A673 (cell line): ENCODE measurements around the gene ARHGAP15. TPM values are rescaled to one million over a fixed set of nuclear protein-coding genes. Genes with fewer than 3 reads are reported as not detected.

Source experiments
- BruUV-seq: library from RNA; stranded (reverse); fragments of 400-500 nt; replicated peaks from 2 replicates; lab custom pipeline; 2021; lab: Mats Ljungman, UMichigan
- CTCF ChIA-PET: fragments of 300-600 bp; sonication (Branson Sonifier 250); formaldehyde crosslinking; loops from one replicate; lab custom pipeline; 2022; ENCODE audit warnings: antibody characterized with exemption; lab: Charles Lee
- POLR2A ChIA-PET: fragments of 300-600 bp; sonication (Branson Sonifier 250); formaldehyde crosslinking; loops from one replicate; lab custom pipeline; 2022; ENCODE audit warnings: antibody characterized with exemption; ENCODE audit not compliant: low non-redundant PET; lab: Charles Lee
- DNase-seq: peaks from one replicate; pipeline ENCODE4 v3.0.0-alpha.2; 2015; ENCODE audit warnings: low spot score
- H3K27ac ChIP-seq: fragments of 200-600 bp; sonication (generic); 2 replicates; pipeline ENCODE4 v1.5.1; 2016; ENCODE audit warnings: mixed run types, low read depth, mild to moderate bottlenecking, mixed read lengths, antibody characterized with exemption, low read length; ENCODE audit not compliant: poor library complexity, severe bottlenecking
- H3K27me3 ChIP-seq: fragments of 200-600 bp; sonication (generic); replicated peaks from 2 replicates; pipeline ENCODE4 v1.6.1; 2017; ENCODE audit warnings: mixed run types, low read depth, mild to moderate bottlenecking, mixed read lengths, antibody characterized with exemption, low read length; ENCODE audit not compliant: insufficient read depth, poor library complexity
- H3K36me3 ChIP-seq: fragments of 200-600 bp; sonication (generic); 2 replicates; pipeline ENCODE4 v1.6.1; 2016; ENCODE audit warnings: mixed run types, mild to moderate bottlenecking, mixed read lengths, antibody characterized with exemption, low read length; ENCODE audit not compliant: insufficient read depth, poor library complexity, severe bottlenecking
- H3K4me1 ChIP-seq: fragments of 200-600 bp; sonication (generic); 2 replicates; pipeline ENCODE4 v1.6.1; 2017; ENCODE audit warnings: mixed run types, mild to moderate bottlenecking, mixed read lengths, antibody characterized with exemption, low read length; ENCODE audit not compliant: insufficient read depth, poor library complexity, severe bottlenecking
- H3K4me3 ChIP-seq: fragments of 200-600 bp; sonication (generic); 2 replicates; pipeline ENCODE4 v1.5.1; 2016; ENCODE audit warnings: low read depth, mixed run types, mild to moderate bottlenecking, mixed read lengths, low read length; ENCODE audit not compliant: poor library complexity, severe bottlenecking
- H3K9me3 ChIP-seq: fragments of 200-600 bp; sonication (generic); 2 replicates; pipeline ENCODE4 v1.6.1; 2016; ENCODE audit warnings: mixed run types, low read depth, mild to moderate bottlenecking, mixed read lengths, antibody characterized with exemption, low read length; ENCODE audit not compliant: poor library complexity, severe bottlenecking
- CTCF ChIP-seq: fragments of 300-800, 200-600 bp; sonication (generic); conservative IDR thresholded peaks from 2 replicates; pipeline ENCODE4 v1.5.1; 2017; ENCODE audit warnings: low read depth, mild to moderate bottlenecking, antibody characterized with exemption, low read length, moderate library complexity, mixed read lengths
- EZH2 ChIP-seq: fragments of 200-600 bp; sonication (generic); IDR thresholded peaks from 2 replicates; pipeline ENCODE4 v1.6.1; 2017; ENCODE audit warnings: borderline replicate concordance, low read depth, mild to moderate bottlenecking, mixed read lengths, antibody characterized with exemption, low read length; ENCODE audit not compliant: poor library complexity, severe bottlenecking
- intact Hi-C: fragments of 100-400 bp; cut with micrococcal nuclease; formaldehyde crosslinking; loops from one replicate; pipeline ENCODE4 v1.10.0; 2022; ENCODE audit not compliant: unreplicated experiment
- total RNA-seq: library from RNA; stranded (reverse); gene quantifications from 2 replicates; pipeline ENCODE4 v1.2.3, GENCODE V29; 2021

Gene ARHGAP15
- total RNA-seq, 1 experiment from 2014 or later, result not detected

DNA sequence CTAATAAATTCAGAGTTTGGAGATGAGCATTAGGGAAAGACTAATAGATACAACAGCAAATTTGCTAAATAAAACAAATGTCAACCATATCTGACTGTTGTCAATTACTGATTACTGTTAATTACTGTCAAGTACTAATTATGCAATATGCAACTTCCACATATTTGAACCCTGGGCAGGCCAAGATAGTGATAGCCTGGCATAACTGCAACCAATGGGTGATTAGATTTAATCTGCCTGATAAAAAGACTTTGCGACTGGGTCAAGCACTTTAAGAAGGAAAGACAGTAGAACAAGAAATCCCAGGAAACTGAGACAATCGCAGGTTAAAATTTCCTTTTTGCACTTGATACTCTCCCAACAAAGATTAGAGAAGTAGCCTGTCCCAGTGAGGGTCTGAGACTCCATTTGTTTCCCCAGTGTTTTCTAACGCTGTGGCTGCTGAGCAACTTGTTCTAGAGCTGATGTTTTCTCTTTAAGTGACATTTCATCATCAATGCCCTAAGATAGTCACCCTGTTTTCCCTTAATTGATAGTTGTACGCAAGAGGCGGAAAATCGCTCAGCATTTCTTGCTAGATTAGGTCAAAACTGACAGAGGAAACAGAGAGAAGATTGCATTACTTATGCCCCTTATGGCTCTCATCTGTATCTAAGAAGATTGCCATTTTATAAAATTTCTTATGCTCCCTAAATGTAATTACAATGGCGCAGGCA lies 17.8 kb downstream of the ARHGAP15 start:
- no peak for DNase-seq
- TF ChIP-seq EZH2, result no peak
- H3K27me3 ChIP-seq, result no peaks in the 10 kb centered on the region
- no TSS peak for BruUV-seq
- H3K4me1 ChIP-seq, result no peaks in the 10 kb centered on the region
- intact Hi-C loops, result no loop called here
- H3K36me3 ChIP-seq, result no peaks in the 10 kb centered on the region
- H3K27ac ChIP-seq, result no peak overlapping the region
- ChIA-PET POLR2A (no interaction called here), CTCF (no interaction called here)
- no peaks in the 10 kb centered on the region for H3K9me3 ChIP-seq
- no peak overlapping the region for H3K4me3 ChIP-seq

GRCh38 chr2:143148011-143148410 lies 18.8 kb downstream of the ARHGAP15 start:
- ChIA-PET CTCF (no interaction called here), POLR2A (no interaction called here)
- BruUV-seq, result no TSS peak
- Histone ChIP-seq H3K27me3 (no peaks in the 10 kb centered on the region), H3K9me3 (no peaks in the 10 kb centered on the region), H3K4me3 (no peak overlapping the region), H3K36me3 (no peaks in the 10 kb centered on the region), H3K4me1 (no peaks in the 10 kb centered on the region), H3K27ac (no peak overlapping the region)
- intact Hi-C loops, result no loop called here
- TF ChIP-seq CTCF, result no peak
- no peak for TF ChIP-seq EZH2
- no peak for DNase-seq

DNA sequence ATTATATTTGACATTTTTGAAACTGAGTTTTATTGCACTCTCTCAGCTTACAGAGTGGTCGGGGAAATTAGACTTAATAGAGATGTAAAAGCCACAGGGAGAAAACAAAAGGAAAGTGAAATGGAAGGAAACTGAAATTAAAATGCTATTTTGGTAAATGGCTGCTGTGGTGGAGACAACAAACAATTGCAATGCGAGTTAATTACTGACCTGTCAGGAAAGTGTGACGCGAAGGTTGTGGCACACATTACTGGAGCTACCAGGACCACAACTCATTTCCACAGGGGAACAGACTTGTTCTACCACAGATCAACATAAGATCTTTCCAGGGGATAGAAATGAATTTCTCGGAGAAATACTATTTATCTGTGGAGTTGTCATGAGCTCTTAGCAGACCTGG lies 19.5 kb downstream of the ARHGAP15 start:
- intact Hi-C loops, result no loop called here
- Histone ChIP-seq H3K27me3 (no peaks in the 10 kb centered on the region), H3K4me3 (no peak overlapping the region), H3K27ac (no peak overlapping the region), H3K36me3 (no peaks in the 10 kb centered on the region), H3K4me1 (no peaks in the 10 kb centered on the region), H3K9me3 (no peaks in the 10 kb centered on the region)
- TF ChIP-seq CTCF, result no peak
- no peak for TF ChIP-seq EZH2
- CTCF ChIA-PET, result no interaction called here
- no TSS peak for BruUV-seq
- no peak for DNase-seq
- POLR2A ChIA-PET, result no interaction called here

DNA sequence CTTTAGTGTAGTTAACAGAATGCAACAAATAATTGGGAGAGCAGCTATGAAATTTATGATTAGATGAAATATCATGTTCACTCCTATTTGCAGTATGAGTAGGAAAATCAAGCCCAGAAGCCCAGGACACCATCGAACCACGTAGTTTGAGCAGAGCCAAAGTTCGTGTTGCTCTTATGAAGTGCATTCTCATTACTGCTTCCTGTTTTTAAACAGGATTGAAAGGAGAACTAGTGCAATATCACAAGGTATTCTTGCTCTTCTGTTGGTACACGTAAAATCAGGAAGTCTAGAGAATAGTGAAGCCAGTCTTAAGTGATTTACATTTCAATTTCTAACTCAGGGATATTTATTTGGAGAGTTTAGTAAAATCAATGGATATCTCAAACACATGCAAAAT lies 21.1 kb downstream of the ARHGAP15 start:
- H3K9me3 ChIP-seq, result no peaks in the 10 kb centered on the region
- no peaks in the 10 kb centered on the region for H3K4me1 ChIP-seq
- no peaks in the 10 kb centered on the region for H3K36me3 ChIP-seq
- no peak for DNase-seq
- H3K4me3 ChIP-seq, result no peak overlapping the region
- ChIA-PET CTCF (no interaction called here), POLR2A (no interaction called here)
- no peak overlapping the region for H3K27ac ChIP-seq
- TF ChIP-seq CTCF, result no peak
- TF ChIP-seq EZH2, result no peak
- intact Hi-C loops, result no loop called here
- H3K27me3 ChIP-seq, result peaks cover 9% of the 10 kb centered on the region
- no TSS peak for BruUV-seq
